ENCODE data around the gene PRSS50.

DNA sequence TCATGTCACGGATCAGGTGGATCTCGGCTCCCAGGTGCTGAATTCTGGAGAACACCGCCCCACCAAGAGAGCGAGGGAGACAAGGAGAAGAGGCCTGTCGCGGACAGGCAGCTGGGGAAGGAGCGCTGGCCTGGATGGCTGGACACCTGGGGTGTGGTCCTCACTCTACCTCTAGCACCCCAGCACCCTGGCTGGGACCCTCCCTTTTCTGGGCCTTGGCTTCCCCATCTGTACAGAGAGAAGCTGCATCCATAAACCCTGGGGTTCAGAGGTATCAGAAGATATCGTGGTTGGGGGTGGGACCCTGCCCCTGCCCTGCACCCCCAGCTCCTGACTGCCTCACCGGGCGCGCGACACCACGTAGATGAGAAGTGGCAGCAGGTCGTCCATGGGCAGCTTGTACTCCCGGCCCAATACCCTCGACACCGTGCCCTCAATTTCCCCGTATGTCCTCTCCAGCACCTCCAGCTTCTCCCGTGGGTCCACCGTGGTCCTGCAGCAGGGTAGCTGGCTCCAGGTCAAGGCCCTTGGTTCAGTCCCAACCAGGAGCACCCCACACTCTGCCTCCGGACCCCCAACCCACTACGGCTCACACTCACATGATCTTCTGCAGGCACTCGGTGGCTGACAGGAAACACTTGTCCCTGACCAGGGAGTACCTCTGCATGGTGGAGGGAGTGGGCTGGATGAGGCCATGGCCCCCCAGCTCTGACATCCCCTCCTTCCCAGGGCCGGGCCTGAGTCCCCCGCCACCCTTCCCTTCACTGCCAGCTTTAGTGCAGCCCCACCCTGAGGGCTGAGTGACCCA, 45.9 kb downstream of the PRSS50 start:
- TF ChIP-seq, protein P1, sequence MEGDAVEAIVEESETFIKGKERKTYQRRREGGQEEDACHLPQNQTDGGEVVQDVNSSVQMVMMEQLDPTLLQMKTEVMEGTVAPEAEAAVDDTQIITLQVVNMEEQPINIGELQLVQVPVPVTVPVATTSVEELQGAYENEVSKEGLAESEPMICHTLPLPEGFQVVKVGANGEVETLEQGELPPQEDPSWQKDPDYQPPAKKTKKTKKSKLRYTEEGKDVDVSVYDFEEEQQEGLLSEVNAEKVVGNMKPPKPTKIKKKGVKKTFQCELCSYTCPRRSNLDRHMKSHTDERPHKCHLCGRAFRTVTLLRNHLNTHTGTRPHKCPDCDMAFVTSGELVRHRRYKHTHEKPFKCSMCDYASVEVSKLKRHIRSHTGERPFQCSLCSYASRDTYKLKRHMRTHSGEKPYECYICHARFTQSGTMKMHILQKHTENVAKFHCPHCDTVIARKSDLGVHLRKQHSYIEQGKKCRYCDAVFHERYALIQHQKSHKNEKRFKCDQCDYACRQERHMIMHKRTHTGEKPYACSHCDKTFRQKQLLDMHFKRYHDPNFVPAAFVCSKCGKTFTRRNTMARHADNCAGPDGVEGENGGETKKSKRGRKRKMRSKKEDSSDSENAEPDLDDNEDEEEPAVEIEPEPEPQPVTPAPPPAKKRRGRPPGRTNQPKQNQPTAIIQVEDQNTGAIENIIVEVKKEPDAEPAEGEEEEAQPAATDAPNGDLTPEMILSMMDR (IDR thresholded peaks at IDR 0.05; ENCODE audit: low read depth, low read length, missing input control), result no peak
- TF ChIP-seq GABPA (IDR thresholded peaks at IDR 0.05 in 1 of 2, conservative IDR thresholded peaks at IDR 0.05 in 1 of 2) (no peak), YY1 (IDR thresholded peaks at IDR 0.05) (no peak), JUND (IDR thresholded peaks at IDR 0.05) (no peak)
- TF ChIP-seq, protein P2, sequence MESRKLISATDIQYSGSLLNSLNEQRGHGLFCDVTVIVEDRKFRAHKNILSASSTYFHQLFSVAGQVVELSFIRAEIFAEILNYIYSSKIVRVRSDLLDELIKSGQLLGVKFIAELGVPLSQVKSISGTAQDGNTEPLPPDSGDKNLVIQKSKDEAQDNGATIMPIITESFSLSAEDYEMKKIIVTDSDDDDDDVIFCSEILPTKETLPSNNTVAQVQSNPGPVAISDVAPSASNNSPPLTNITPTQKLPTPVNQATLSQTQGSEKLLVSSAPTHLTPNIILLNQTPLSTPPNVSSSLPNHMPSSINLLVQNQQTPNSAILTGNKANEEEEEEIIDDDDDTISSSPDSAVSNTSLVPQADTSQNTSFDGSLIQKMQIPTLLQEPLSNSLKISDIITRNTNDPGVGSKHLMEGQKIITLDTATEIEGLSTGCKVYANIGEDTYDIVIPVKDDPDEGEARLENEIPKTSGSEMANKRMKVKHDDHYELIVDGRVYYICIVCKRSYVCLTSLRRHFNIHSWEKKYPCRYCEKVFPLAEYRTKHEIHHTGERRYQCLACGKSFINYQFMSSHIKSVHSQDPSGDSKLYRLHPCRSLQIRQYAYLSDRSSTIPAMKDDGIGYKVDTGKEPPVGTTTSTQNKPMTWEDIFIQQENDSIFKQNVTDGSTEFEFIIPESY (IDR thresholded peaks at IDR 0.05), result no peak
- TF ChIP-seq, protein P3, sequence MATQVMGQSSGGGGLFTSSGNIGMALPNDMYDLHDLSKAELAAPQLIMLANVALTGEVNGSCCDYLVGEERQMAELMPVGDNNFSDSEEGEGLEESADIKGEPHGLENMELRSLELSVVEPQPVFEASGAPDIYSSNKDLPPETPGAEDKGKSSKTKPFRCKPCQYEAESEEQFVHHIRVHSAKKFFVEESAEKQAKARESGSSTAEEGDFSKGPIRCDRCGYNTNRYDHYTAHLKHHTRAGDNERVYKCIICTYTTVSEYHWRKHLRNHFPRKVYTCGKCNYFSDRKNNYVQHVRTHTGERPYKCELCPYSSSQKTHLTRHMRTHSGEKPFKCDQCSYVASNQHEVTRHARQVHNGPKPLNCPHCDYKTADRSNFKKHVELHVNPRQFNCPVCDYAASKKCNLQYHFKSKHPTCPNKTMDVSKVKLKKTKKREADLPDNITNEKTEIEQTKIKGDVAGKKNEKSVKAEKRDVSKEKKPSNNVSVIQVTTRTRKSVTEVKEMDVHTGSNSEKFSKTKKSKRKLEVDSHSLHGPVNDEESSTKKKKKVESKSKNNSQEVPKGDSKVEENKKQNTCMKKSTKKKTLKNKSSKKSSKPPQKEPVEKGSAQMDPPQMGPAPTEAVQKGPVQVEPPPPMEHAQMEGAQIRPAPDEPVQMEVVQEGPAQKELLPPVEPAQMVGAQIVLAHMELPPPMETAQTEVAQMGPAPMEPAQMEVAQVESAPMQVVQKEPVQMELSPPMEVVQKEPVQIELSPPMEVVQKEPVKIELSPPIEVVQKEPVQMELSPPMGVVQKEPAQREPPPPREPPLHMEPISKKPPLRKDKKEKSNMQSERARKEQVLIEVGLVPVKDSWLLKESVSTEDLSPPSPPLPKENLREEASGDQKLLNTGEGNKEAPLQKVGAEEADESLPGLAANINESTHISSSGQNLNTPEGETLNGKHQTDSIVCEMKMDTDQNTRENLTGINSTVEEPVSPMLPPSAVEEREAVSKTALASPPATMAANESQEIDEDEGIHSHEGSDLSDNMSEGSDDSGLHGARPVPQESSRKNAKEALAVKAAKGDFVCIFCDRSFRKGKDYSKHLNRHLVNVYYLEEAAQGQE (IDR thresholded peaks at IDR 0.05), result no peak
- TF ChIP-seq, protein P4, sequence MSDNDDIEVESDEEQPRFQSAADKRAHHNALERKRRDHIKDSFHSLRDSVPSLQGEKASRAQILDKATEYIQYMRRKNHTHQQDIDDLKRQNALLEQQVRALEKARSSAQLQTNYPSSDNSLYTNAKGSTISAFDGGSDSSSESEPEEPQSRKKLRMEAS (IDR thresholded peaks at IDR 0.05), result no peak

Measured in liver (tissue), 3 donors.